ENCODE measurements around the gene DZIP1.
"Not testable (repeated sequence)": the region's sequence is repeated elsewhere in the genome, so short reads cannot be mapped to it uniquely, and the experiment has no call there.

DZIP1 gene

GRCh38 chr13:95603887-95604555 lies 40.5 kb downstream of the DZIP1 start:
- DNase-seq (ENCODE audit: low read depth in 1 of 2, low spot score in 1 of 2): no peak

GRCh38 chr13:95601906-95602305 lies 42.6 kb downstream of the DZIP1 start:
- no peak for DNase-seq (ENCODE audit: low read depth in 1 of 2, low spot score in 1 of 2)

- no peak for DNase-seq (ENCODE audit: low read depth in 1 of 2, low spot score in 1 of 2)
Measured at GRCh38 chr13:95601216-95601615, 43.3 kb downstream of the DZIP1 start.

- no peak for DNase-seq (ENCODE audit: low read depth in 1 of 2, low spot score in 1 of 2)
Measured at GRCh38 chr13:95596701-95597100, 47.8 kb downstream of the DZIP1 start.

- DNase-seq (ENCODE audit: low read depth in 1 of 2, low spot score in 1 of 2): no peak
Measured at GRCh38 chr13:95593462-95593861, 51.0 kb downstream of the DZIP1 start.

GRCh38 chr13:95588721-95589120 lies 55.8 kb downstream of the DZIP1 start:
- no peak for DNase-seq (ENCODE audit: low read depth in 1 of 2, low spot score in 1 of 2)

- DNase-seq (ENCODE audit: low read depth in 1 of 2, low spot score in 1 of 2): no peak
Measured at GRCh38 chr13:95588134-95588533, 56.4 kb downstream of the DZIP1 start.

GRCh38 chr13:95585867-95586266 lies 58.6 kb downstream of the DZIP1 start:
- no peak for DNase-seq (ENCODE audit: low read depth in 1 of 2, low spot score in 1 of 2)

- DNase-seq (ENCODE audit: low read depth in 1 of 2, low spot score in 1 of 2): no peak
Measured at GRCh38 chr13:95579303-95579702, 65.2 kb downstream of the DZIP1 start.

- no peak for DNase-seq (ENCODE audit: low read depth in 1 of 2, low spot score in 1 of 2)
Measured at GRCh38 chr13:95573221-95573620, 71.3 kb downstream of the DZIP1 start.

GRCh38 chr13:95571941-95572340 lies 72.6 kb downstream of the DZIP1 start:
- no peak for DNase-seq (ENCODE audit: low read depth in 1 of 2, low spot score in 1 of 2)

- DNase-seq (ENCODE audit: low read depth in 1 of 2, low spot score in 1 of 2): no peak
Measured at GRCh38 chr13:95570016-95570415, 74.5 kb downstream of the DZIP1 start.

GRCh38 chr13:95568131-95568530 lies 76.4 kb downstream of the DZIP1 start:
- no peak for DNase-seq (ENCODE audit: low read depth in 1 of 2, low spot score in 1 of 2)

GRCh38 chr13:95565758-95566157 lies 78.7 kb downstream of the DZIP1 start:
- not testable (repeated sequence) for DNase-seq (ENCODE audit: low read depth in 1 of 2, low spot score in 1 of 2)

- no peak for DNase-seq (ENCODE audit: low read depth in 1 of 2, low spot score in 1 of 2)
Measured at GRCh38 chr13:95564733-95565291, 79.7 kb downstream of the DZIP1 start.

- DNase-seq (ENCODE audit: low read depth in 1 of 2, low spot score in 1 of 2): no peak
Measured at GRCh38 chr13:95564091-95564490, 80.4 kb downstream of the DZIP1 start.

GRCh38 chr13:95560387-95560786 lies 84.1 kb downstream of the DZIP1 start:
- no peak for DNase-seq (ENCODE audit: low read depth in 1 of 2, low spot score in 1 of 2)

GRCh38 chr13:95559100-95559499 lies 85.4 kb downstream of the DZIP1 start:
- no peak for DNase-seq (ENCODE audit: low read depth in 1 of 2, low spot score in 1 of 2)

- no peak for DNase-seq (ENCODE audit: low read depth in 1 of 2, low spot score in 1 of 2)
Measured at GRCh38 chr13:95557013-95557412, 87.5 kb downstream of the DZIP1 start.

- no peak for DNase-seq (ENCODE audit: low read depth in 1 of 2, low spot score in 1 of 2)
Measured at GRCh38 chr13:95553581-95554385, 90.7 kb downstream of the DZIP1 start.

- no peak for DNase-seq (ENCODE audit: low read depth in 1 of 2, low spot score in 1 of 2)
Measured at GRCh38 chr13:95552539-95553441, 91.7 kb downstream of the DZIP1 start, which contains the start of gene CLDN10. Gene CLDN10 (plus strand): TSS chr13:95552720. CDS start chr13:95552754, 34 bp downstream.

Data from stimulated activated CD4-positive, alpha-beta T cell treated with anti-CD3 and anti-CD28 coated beads, Interleukin-15, amount 100 ng/mL, for 1 hour (primary cell).